ENCODE data around the gene AIP. TPM values are rescaled to one million over a fixed set of nuclear protein-coding genes. Genes with fewer than 3 reads are reported as not detected.
A peak's percentile ranks its signal among the peaks of the same experiment; 100 is the strongest.

Gene AIP
- total and polyA plus RNA-seq, 2 of the 8 experiments (the other 6 are each of a cell fraction or from before 2014, with no cell fraction given), result 29.8 to 54.4 TPM

DNA sequence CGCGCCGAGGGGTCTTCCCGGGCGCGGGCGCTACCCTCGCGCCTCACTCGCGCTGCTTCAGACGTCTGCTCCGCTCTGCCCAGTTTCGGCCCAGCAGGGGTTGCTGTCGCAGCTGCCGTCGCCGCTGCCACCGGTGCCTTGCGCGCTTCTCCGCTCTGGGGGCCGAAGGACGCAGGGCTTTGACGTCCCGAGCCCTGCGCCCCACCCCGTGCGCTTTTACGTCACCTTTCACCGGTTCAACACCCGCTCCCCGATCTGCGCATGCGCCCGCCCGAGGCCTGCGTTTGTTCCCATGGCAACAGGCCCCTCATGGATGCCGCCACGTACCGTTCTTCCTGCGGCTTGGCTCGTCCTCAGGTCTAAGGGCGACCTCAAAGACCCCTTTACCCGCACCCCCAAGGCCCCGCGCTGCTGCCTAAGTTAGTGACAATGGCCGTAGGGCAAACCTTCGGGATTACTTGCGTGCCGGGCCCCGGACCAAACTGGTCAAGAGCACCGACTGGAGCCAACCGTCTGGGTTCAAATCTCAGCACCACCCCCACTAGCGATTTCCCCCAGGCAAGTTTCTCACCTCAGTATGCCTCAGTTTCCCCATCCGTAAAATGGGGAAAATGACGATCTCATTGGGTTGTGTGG is 25.8 kb downstream of the AIP start (continued):
- TF ChIP-seq CBX5 (IDR thresholded peaks at IDR 0.05; ENCODE audit: low read depth, low read length), result no peak
- TF ChIP-seq RBBP5 (IDR thresholded peaks at IDR 0.05; ENCODE audit: borderline replicate concordance, low read depth, low read length), result peak; percentile 75; the same call in 1 of the 2 replicates
- TF ChIP-seq KDM5A (IDR thresholded peaks at IDR 0.05; ENCODE audit: low read length), result peak; percentile 79
- no peak for TF ChIP-seq FOSL1 (IDR thresholded peaks at IDR 0.05; ENCODE audit: insufficient read depth, low read depth, low read length)
- TF ChIP-seq SIRT6 (IDR thresholded peaks at IDR 0.05; ENCODE audit: low read length), result no peak
- no peak for TF ChIP-seq CHD1 (IDR thresholded peaks at IDR 0.05; ENCODE audit: low read depth, low read length)
- TF ChIP-seq, protein P1, sequence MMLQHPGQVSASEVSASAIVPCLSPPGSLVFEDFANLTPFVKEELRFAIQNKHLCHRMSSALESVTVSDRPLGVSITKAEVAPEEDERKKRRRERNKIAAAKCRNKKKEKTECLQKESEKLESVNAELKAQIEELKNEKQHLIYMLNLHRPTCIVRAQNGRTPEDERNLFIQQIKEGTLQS (IDR thresholded peaks at IDR 0.05; ENCODE audit: insufficient read depth, low read depth, low read length), result peak; percentile 75; the same call in 1 of the 2 replicates
- TF ChIP-seq SIX5 (IDR thresholded peaks at IDR 0.05; ENCODE audit: low read depth, low read length), result no peak
- TF ChIP-seq TAF1 (IDR thresholded peaks at IDR 0.05; ENCODE audit: low read depth, low read length), result no peak; the same call in 1 of the 2 replicates
- TF ChIP-seq YY1 (IDR thresholded peaks at IDR 0.05; ENCODE audit: low read depth, low read length), result 0 out of 2 replicates have a peak, but pooled peaks have one; percentile 41
- peak; percentile 98 for TF ChIP-seq CREB1 (IDR thresholded peaks at IDR 0.05)
- TF ChIP-seq CTBP2 (IDR thresholded peaks at IDR 0.05; ENCODE audit: borderline replicate concordance, insufficient read depth, insufficient read length, low read length), result no peak
- TF ChIP-seq BACH1 (IDR thresholded peaks at IDR 0.05; ENCODE audit: low read length), result no peak
- no peak for TF ChIP-seq GTF2F1 (IDR thresholded peaks at IDR 0.05; ENCODE audit: borderline replicate concordance, low read depth, low read length)
- TF ChIP-seq JUN (IDR thresholded peaks at IDR 0.05; ENCODE audit: low read depth, low read length), result no peak
- no peak for TF ChIP-seq MAFK (IDR thresholded peaks at IDR 0.05; ENCODE audit: low read depth, low read length)
- no peak; a peak in 1 of 4 replicates for TF ChIP-seq HDAC2 (IDR thresholded peaks at IDR 0.05; ENCODE audit: borderline replicate concordance in 1 of 2, low read depth in 2 of 2, low read length in 2 of 2)
- TF ChIP-seq USF2 (IDR thresholded peaks at IDR 0.05; ENCODE audit: low read length), result peak; percentile 40

All from H1 (cell line).